ENCODE measurements around the gene OR2G3.

The OR2G3 gene

DNA sequence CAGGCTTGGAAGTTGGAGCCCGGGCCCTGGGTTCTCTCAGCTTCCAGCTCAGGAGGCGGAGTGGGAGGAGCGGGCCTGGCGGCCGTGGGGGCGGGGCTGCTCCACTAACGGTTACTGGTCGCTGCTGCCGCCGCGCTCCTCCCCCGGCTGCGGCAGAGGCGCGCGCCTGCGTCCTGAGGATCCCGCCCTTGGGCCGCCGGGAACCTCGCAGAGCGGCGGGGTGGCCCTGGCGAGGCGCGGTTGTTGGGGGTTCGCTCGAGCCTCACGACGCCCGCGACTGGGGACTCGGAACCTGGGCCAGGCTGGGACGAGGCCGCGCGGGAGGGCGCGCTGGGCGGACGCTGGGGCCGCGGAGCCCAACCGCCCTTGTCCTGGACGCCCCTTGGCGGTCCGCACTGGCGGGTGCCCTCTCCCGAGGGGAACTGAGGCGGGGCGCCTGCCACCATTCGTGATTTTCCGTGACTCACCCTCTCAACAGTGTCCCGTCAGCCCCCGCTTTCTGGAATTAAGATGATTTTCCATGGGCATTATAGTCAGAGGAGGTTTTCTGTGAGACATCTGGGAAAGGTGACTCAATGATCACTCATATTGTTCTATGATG, 34.1 kb downstream of the OR2G3 start:
- DNase-seq (ENCODE audit: extremely low read depth, low read depth) = no peak
- TF ChIP-seq, protein P1, sequence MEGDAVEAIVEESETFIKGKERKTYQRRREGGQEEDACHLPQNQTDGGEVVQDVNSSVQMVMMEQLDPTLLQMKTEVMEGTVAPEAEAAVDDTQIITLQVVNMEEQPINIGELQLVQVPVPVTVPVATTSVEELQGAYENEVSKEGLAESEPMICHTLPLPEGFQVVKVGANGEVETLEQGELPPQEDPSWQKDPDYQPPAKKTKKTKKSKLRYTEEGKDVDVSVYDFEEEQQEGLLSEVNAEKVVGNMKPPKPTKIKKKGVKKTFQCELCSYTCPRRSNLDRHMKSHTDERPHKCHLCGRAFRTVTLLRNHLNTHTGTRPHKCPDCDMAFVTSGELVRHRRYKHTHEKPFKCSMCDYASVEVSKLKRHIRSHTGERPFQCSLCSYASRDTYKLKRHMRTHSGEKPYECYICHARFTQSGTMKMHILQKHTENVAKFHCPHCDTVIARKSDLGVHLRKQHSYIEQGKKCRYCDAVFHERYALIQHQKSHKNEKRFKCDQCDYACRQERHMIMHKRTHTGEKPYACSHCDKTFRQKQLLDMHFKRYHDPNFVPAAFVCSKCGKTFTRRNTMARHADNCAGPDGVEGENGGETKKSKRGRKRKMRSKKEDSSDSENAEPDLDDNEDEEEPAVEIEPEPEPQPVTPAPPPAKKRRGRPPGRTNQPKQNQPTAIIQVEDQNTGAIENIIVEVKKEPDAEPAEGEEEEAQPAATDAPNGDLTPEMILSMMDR (IDR thresholded peaks at IDR 0.05; ENCODE audit: low read depth, low read length, missing control alignments) = no peak
- no peak overlapping the region for H3K4me3 ChIP-seq (replicated peaks; ENCODE audit: low read depth, low read length)

DNA sequence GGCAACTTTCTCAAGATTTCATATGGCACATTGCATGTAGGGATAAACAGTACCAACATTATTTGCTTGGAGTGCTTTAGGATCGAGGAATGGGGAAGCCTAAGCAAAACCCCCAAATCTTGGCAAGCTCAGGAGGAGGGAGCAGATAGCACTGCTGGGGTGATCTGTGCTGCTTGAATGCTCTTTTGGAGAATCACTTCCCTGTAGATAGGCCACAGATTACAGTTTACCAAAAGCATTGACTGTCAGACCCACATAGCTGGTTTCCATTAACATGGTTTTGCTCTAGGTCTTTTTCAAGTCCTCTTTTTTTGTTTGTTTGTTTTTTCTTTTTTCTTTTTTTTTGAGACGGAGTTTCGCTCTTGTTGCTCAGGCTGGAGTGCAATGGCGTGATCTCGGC, 37.4 kb downstream of the OR2G3 start:
- TF ChIP-seq, protein P1 (IDR thresholded peaks at IDR 0.05; ENCODE audit: low read depth, low read length, missing control alignments) = no peak
- no peak overlapping the region for H3K4me3 ChIP-seq (replicated peaks; ENCODE audit: low read depth, low read length)
- DNase-seq (ENCODE audit: extremely low read depth, low read depth) = no peak

DNA sequence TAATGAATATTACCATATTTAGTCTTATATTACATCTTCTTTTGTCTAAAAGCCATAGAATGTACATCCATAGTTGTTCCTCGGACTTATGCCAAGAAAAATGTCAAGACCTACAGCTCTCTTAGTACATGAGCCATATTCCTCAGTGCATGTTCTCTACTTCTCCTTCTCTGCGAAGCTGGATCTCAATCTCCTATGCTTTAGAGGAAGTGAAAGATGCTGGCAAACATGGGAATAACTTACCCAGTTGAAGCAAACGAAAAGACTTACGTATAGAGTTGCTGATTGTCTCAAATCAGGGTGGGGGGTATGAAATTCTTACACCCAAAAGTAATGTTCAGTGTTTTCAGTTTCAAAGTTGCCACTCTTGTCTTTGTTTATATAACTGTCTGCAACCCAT, 41.5 kb downstream of the OR2G3 start:
- TF ChIP-seq, protein P1 (IDR thresholded peaks at IDR 0.05; ENCODE audit: low read depth, low read length, missing control alignments) = no peak
- no peak overlapping the region for H3K4me3 ChIP-seq (replicated peaks; ENCODE audit: low read depth, low read length)
- DNase-seq (ENCODE audit: extremely low read depth, low read depth) = no peak

DNA sequence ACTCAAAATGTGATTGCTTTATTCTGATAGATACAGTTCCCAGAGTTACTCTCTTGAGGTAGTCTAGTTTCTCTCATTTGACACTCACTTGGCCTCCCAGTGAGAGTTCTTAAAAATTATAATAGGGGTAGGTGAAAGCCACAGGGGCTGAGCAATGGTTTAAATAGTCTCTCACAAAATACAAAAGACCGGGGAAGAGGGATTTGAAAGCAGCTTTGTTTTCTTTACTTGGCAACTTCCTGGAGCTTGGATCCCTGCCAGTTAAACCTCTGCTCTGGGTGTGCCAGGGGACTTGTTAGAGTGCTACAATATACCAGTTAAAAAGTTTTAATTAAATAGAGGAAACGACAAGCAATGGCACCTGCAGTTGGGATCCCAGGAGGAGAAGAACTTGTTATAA, 42.5 kb downstream of the OR2G3 start:
- DNase-seq (ENCODE audit: extremely low read depth, low read depth) = no peak
- no peak overlapping the region for H3K4me3 ChIP-seq (replicated peaks; ENCODE audit: low read depth, low read length)
- TF ChIP-seq, protein P1 (IDR thresholded peaks at IDR 0.05; ENCODE audit: low read depth, low read length, missing control alignments) = no peak

DNA sequence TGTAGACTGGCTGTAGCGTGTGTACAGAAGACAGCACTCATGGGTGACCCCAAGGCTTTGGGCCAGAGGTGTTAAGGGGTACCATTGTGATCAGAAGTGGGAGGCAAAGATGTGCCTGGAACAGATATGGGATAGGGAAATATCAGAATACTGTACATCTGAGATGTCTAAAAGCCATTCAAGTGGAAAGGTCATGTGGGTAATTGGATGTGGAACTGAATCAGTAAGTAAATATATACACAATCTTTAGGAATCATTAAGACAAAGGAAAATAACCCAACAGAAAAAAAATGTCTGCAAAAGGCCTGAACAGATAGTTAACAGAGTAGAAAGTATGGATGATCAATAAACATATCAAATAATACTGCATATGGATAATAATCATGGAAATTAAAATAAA, 47.7 kb downstream of the OR2G3 start:
- no peak for DNase-seq (ENCODE audit: extremely low read depth, low read depth)
- no peak overlapping the region for H3K4me3 ChIP-seq (replicated peaks; ENCODE audit: low read depth, low read length)
- TF ChIP-seq, protein P1 (IDR thresholded peaks at IDR 0.05; ENCODE audit: low read depth, low read length, missing control alignments) = no peak
